GM20431 (cell line): Measurements from ENCODE around the gene PIEZO2.
"Not testable (repeated sequence)": the region's sequence is repeated elsewhere in the genome, so short reads cannot be mapped to it uniquely, and the experiment has no call there.

Experiments used
- in situ Hi-C: fragments of 300-500 bp; cut with MseI, MboI; formaldehyde crosslinking; loops from one replicate; pipeline ENCODE4 v1.15.0; 2020; ENCODE audit warnings: low sequenced_read_pairs; ENCODE audit not compliant: unreplicated experiment

The PIEZO2 gene

DNA sequence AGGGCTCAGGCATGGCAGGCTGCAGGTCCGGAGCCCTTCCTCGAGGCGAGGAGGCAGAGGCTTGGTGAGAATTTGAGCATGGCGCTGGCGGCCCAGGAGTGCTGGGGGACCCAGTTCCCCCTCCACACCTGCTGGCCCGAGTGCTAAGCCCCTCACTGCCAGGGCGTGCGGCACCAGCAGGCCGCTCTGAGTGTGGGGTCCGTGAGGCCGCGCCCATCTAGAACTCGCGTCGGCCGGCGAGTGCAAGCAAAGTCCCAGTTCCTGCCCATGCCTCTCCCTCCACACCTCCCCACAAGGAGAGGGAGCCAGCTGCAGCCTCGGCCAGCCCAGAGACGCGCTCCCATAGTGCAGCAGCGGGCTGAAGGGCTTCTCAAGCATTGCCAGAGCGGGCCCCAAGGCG, 233.0 kb downstream of the PIEZO2 start:
- in situ Hi-C loops, result no loop called here

DNA sequence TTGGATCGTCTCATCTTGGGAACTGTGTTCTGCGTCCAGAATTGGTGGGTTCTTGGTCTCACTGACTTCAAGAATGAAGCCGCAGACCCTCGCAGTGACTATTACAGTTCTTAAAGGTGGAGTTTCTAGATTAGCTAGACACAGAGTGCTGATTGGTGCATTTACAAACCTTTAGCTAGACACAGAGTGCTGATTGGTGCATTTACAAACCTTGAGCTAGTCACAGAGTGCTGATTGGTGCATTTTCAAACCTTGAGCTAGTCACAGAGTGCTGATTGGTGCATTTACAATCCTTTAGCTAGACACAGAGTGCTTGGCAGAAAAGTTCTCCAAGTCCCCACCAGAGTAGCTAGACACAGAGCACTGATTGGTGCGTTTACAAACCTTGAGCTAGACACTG, 233.6 kb downstream of the PIEZO2 start:
- in situ Hi-C loops, result not testable (repeated sequence)

DNA sequence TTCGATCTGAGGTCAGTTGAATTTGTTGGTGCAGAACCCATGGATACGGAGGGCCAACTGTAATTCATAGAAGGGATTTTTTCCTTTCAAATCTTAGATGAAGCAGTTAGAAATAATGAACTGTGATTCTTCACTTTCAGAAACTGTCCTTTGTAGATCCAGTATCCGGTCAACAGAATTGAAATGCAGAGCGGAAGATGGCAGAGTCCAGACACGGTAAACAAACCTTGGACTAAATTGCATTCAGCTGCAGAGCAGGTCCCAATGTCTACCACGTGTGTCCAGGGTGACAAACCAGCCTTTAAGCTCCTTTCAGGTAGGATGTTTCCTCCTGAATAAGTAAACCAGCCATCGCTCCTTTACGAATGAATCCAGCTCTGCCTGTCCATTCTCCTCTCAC, 234.8 kb downstream of the PIEZO2 start:
- in situ Hi-C loops, result not testable (repeated sequence)

DNA sequence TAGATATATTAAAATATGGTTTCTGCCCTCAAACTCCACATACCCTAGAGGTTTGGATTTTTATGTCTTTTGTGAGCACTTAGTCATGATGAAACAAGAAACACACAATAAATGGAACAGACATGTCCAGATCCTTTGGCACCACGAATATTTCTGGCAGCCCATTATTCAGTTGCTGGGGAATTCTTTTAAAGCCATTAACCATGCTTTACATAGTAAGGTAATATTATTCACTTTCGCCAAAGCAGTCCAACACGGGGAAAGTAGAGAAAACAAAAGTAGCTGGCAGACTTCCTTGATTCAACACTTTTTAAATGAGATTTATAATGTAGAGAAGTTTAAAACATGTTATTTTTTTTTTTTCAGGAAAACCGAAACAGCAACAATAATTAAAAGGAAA, 235.4 kb downstream of the PIEZO2 start:
- in situ Hi-C loops, result no loop called here

DNA sequence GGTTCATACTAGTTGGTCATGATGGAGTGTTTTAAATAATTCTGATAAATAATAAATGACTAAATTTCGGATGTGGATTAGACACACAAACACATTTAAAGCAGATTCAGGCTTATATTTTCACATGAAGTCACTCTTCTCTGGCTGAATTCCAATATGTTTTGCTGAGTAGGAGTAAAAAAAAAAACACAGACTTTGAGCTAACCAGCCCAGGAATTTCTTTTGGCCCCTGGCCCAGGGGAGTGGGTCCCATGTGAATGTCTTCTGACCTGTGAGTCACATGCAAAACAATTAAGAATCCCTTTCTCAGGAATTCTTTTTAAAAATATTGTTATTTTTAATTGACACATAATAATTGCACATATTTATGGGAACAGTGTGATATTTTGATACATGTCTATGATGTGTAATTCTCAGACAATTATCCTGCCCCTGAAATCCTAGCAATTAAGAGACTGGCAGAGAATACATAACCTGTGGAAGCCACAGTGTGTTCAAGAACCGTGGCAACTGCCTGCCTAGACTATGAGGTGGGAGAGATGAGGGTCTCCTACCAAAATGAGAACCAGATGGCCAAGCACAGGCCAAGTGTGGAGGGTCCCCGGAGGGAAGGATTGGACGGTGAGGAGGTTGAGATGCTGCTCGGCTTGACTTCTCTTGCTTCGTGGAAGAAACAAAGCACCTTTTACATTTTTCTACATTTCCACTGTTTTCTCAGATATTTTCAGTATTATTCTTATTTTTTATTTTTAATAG, 236.4 kb downstream of the PIEZO2 start:
- in situ Hi-C loops, result no loop called here

DNA sequence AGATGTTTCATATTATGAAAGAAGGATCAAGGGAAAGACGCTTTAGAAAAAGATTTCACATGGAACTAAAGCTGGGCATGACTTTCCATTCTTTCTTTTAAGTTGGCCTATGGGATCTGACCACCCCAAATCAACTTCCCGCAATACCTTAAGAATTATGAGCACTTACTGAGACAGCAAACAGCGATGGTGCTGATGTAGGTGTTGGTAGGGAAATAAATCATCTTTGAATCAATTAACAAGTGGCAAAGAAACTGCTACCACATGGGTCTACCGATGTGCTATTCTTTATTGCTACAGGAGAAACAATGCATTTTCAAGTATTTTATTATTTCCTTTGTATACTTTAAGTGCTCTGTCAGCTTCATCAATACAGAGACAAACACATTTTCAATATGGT, 239.6 kb downstream of the PIEZO2 start:
- in situ Hi-C loops, result no loop called here

DNA sequence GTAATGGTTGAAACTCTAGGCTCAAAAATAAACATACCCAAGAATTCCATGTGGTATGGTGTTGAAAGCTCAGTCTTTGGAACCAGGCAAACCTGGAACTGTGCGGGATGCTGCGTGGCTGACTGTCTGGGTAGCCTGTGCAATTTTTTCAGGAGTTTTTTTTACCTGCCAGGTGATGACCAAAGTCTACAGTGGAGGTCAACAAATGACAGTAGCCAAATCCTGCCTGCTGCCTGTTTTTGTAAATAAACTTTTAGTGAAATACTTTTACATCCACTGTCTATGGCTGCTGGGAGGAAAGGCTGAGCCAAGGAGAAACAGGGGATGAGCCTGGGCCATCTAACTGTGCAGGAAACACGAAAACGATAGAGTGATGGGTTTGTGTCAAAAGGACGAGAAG, 240.6 kb downstream of the PIEZO2 start:
- in situ Hi-C loops, result no loop called here

DNA sequence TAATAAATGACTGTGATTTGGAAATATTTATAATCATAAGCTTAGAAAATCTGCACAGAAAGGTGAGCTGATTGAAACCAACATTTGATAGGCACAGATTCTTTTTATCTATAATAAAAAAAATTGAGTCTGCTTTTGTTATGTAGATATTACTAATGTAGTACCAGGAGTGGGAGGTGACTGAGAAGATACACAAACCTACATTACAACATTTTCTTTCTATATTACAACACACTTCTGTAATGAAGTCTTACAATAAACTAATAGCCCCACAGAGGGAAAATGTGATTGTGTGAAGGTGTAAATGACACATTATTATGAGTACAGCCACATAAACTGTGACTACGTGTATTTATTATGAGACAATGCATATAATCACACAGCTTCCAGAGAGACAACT, 241.6 kb downstream of the PIEZO2 start:
- in situ Hi-C loops, result no loop called here

DNA sequence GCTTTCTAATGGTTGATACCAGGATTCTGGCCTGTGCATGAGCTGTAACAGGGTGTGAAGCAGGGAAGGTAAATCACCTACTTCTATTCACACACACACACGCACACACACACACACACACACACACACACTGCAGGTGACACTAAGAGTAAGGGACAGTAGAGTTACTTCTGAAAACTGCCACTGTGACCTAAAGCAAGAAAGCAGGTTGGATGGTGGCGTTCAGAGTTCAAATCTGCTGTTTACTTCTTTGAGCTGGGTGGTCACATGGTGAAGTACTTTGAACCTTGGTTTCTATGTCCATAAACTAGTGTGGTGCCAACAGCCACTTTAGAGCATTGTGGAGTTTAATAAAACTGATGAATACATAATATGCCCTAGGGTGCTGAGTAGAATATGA, 248.0 kb downstream of the PIEZO2 start:
- in situ Hi-C loops, result no loop called here

DNA sequence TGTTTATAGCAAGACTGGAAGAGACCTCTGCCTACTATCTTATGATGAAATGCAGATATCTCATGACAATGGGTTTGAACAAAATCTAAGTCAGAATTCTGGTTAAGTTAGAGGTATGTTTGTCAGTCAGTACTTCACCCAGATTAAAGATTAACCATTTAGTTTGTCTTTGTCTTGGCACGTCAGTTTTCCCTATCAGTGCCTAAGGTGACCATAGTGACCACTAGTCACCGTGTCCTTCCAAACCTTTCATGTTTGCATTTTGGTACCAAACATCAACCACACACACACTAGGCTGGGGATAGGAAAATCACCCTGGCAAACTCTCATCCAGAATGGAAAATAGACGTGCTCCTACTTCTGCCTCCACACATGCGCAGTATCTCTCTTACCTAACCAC, 248.9 kb downstream of the PIEZO2 start:
- in situ Hi-C loops, result no loop called here

DNA sequence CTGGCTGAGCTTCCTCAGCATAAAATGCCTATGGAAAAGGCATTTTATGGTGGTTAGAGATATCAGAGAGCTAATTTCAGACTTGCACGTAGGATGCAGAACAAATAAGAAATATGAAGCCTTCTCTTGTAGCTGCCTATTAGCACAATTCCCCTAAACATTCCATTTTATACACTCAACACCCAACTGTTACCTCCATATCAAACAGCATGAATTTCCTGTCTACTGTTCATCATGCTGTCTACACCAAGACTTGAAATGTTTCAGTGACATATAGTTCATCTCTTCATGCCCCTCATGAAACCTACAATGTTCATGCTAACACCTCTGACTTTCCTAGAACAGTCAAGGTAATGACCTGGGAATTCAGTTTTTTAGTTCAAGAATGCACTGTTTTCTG, 249.9 kb downstream of the PIEZO2 start:
- in situ Hi-C loops, result no loop called here

DNA sequence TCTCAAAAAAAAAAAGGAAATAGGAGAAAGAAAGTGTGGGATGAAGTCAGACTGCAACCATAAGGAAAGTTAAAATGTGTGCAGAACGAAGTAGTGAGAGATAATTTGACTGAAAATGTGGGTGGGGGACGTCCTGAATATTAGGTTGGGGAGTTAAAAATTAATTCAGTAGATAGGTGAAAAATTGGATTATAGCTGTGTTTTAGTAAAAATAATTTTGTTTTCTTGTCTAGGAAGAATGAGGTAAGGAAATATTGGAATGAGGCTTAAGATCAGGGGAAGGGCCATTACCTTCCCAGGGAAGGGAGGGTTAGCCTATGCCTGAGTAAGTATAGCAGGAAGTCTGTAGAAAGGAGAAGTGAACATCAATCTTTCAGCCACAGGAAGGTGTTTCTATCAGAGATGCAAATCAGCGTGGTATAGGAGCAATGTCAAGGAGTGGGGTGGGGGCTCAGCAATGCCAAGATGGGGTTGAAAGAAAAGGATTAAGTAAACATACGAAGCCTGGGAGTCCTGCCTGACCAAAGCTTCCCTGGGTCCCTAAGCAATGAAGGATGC, 250.9 kb downstream of the PIEZO2 start:
- in situ Hi-C loops, result no loop called here

DNA sequence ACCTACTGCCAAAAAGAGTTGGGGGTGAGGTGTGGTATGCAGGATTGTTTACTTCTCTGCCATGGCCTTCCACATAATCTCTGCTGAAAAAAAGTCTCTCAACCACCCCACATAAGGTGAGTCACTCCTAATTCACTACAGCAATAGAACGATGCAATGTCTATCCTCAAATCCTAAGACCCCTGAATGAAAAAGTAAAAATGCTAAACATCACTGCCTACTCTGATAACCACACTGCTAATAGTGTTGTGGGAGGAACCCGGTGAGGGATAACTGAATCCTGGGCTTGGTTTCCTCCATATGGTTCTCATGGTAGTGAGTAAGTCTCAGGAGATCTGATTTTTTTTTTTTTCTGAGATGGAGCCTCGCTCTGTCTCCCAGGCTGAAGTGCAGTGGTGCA, 252.5 kb downstream of the PIEZO2 start:
- in situ Hi-C loops, result no loop called here

DNA sequence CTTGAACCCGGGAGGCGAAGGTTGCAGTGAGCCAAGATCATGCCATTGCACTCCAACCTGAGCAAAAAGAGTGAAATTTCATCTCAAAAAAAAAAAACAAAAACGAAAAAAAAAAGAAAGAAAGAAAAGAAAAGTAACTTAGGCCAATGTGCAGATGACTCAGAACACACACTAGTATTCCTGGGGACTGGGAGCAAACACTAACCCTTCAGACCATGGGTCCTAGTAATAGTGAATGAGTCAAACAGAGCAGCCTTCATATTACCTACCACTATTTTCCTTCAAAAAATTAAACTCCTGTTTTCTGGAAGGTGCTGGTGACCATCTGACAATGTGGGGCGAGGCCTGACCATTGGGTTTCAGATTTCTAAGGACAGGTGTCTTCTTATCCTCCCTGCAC, 253.4 kb downstream of the PIEZO2 start:
- in situ Hi-C loops, result no loop called here

DNA sequence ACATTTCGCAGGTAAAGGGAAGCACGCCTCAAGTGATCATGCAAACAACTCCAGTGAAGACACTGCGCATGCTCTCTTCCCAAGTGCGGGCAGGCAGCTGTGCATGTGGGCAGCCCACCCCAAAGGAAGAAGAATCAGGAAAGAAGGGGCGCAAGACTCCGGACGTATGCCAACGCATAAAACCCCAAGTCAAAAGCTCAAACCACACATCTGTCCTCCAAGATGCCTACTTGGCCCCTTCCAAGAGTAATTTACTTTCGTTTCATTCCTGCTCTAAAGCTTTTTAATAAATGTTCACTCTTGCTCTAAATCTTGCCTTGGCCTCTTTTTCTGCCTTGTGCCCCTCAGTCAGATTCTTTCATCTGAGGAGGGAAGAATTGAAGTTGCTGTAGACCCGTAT, 254.9 kb downstream of the PIEZO2 start:
- in situ Hi-C loops, result no loop called here

DNA sequence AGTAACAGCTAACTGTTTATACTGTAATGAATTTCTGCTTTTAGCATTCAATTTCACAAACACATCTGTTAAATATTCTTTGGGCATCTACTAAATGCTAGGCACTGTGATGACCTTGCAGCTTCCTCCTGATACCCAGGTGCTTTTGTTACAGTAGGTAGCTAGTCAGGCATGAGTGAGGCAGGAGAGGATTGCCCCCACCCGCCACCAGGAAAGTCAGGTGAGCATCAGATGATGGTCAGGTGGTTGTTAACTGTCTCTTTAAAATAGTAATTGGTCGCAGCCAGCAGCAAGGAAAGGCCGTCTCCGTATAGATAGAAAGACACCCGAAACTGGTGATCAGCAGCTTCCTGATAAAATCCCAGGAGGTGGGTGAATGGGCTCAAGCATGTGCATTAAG, 255.6 kb downstream of the PIEZO2 start:
- in situ Hi-C loops, result no loop called here

DNA sequence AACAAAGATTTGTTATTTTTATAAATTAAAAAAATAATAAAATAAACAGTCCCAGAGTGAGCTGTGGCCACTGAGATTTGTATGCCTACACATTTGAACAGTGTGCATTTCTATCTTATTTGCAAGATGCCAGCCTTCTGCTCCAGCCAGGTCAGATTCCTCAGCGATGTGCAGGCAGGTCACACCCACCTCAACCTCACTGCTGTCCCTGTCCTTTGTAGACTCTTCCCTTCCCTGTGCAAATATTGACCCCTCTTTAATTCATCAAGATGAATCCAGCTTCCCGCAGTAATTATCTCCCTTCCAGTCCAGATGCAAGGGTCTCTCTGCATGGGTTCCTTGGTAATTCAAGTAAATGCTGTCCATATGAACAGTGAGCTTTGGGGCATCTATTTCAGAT, 256.2 kb downstream of the PIEZO2 start:
- in situ Hi-C loops, result no loop called here

DNA sequence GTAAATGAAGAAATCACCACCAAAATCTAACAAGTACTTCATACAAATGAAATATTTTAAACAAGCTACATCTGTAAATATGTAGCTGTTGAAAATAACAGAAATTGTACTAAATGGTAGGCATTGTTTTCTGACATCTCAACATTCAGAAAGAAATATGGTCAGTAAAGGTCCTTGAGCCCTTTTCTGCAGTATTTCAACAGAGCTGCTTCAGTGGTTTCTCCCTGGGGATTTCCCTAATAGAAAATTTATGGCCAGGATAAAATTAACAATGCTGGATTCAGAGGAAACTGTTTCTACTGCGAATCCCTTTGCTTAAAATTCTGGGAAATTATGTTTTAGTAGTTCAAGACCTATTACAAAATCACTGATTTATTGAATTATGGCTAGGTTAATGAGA, 256.6 kb downstream of the PIEZO2 start:
- in situ Hi-C loops, result no loop called here

DNA sequence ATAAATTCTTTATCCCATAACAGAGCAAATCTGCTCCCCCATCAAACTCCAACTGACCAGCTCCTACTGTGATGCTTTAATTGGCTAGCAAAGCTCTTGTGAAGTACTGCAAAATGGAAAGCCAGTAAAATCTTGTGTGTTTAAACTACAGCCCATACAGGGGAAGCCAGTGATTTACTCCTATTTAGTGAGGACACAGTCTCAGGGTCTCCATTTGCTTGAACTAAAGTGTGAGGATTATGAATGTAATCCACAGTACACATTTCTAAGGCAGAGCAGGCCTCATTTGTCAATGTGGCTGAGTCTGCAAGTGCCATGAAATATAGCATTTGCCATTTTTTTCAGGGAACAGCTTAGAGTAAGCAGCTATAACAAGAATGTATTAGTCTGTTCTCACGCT, 259.3 kb downstream of the PIEZO2 start:
- in situ Hi-C loops, result no loop called here

DNA sequence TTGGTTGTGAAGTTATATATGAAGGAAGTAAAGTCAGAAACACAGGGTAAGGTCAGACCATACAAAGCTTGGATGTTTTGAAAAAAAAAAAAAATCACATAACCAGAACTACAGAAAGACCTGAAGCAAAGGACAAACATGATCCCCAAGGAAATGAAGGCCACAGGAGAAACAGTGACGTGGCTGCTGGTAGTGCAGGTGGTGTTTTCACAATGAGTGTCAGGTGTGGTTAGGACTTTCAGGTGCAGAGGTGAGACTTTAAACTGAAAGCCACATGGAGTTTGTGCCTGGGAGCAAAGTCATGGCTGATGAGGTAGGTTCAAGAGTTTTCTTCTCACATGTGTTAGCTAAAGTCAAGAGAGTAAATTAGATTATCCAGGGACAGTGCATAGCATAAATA, 270.7 kb downstream of the PIEZO2 start:
- in situ Hi-C loops, result no loop called here

DNA sequence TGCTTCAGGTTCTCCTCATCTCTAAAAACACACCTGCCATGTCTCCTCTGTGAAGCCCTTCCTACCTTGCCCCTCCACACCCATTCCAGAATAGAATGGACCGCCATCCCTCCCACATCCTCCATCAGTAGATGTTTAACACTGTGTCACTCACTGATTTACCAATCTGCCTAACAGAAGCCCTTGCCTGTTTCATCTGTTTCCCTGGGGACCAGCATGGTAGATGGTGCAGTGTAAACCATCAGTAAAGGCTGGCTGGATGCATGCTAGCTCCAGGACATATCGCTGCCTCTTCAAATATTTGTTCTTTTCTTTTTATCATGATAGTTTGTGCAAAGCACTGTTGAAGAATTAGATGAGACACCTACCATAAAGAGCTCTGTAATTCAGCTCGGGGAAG, 271.4 kb downstream of the PIEZO2 start:
- in situ Hi-C loops, result no loop called here

DNA sequence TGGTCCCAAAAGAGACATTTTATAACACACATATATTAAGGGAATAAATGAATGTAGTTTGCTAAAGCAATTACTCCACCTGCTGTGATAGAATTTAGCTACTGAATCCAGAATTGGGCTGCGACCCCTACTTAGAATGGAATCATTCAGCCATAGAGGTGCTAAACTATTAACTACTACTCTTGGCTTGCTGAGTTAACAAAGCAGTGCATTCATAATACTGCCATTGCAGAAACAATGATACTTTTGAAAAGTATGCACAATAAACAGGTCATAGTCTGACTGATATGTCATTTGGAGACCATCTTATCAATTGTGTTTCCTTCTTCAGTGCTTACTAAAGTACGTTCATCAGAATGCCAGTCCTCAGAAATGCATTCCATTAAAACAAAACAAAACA, 273.6 kb downstream of the PIEZO2 start:
- in situ Hi-C loops, result no loop called here
